Activated CD4-positive, alpha-beta T cell treated with anti-CD3 and anti-CD28 coated beads, Interleukin-2, Interleukin-4, amounts not matched to agents 100 ng/mL and 50 ng/mL, durations not matched to agents 16 hours and 8 hours (primary cell): ENCODE measurements around the gene KLHDC7B.
A peak's percentile ranks its signal among the peaks of the same experiment; 100 is the strongest.
"Not testable (repeated sequence)": the region's sequence is repeated elsewhere in the genome, so short reads cannot be mapped to it uniquely, and the experiment has no call there.

Experiments
- DNase-seq: peaks from one replicate; pipeline ENCODE4 v3.0.0-alpha.2; 2020; ENCODE audit warnings: low spot score

Gene KLHDC7B

GRCh38 chr22:50517495-50518260 lies 28.0 kb upstream of the KLHDC7B start:
- no peak for DNase-seq

GRCh38 chr22:50518606-50519005 lies 27.1 kb upstream of the KLHDC7B start:
- no peak for DNase-seq

- no peak for DNase-seq
Observed at GRCh38 chr22:50519151-50519550, 26.5 kb upstream of the KLHDC7B start.

GRCh38 chr22:50520184-50520583 lies 25.5 kb upstream of the KLHDC7B start:
- DNase-seq = not testable (repeated sequence)

GRCh38 chr22:50520826-50521453 lies 24.8 kb upstream of the KLHDC7B start:
- DNase-seq = no peak

- DNase-seq = no peak
Observed at GRCh38 chr22:50521710-50522109, 24.0 kb upstream of the KLHDC7B start.

- no peak for DNase-seq
Observed at GRCh38 chr22:50522208-50522805, 23.4 kb upstream of the KLHDC7B start.

GRCh38 chr22:50522806-50523438 lies 22.8 kb upstream of the KLHDC7B start:
- DNase-seq = no peak

- DNase-seq = no peak
Observed at GRCh38 chr22:50523458-50523805, 22.3 kb upstream of the KLHDC7B start.

GRCh38 chr22:50523806-50524675 lies 21.7 kb upstream of the KLHDC7B start:
- no peak for DNase-seq

- no peak for DNase-seq
Observed at GRCh38 chr22:50524676-50525103, 21.0 kb upstream of the KLHDC7B start.

- peak; percentile 98 for DNase-seq
Observed at GRCh38 chr22:50525104-50525857, 20.4 kb upstream of the KLHDC7B start, which contains the start of gene SCO2. TSS of gene SCO2 (minus strand) at chr22:50525598. CDS start at chr22:50524411, 1,187 bp downstream.

- no peak for DNase-seq
Observed at GRCh38 chr22:50525858-50526107, 19.9 kb upstream of the KLHDC7B start.

GRCh38 chr22:50526108-50526833 lies 19.4 kb upstream of the KLHDC7B start:
- peak; percentile 88 for DNase-seq

GRCh38 chr22:50526834-50527801 lies 18.6 kb upstream of the KLHDC7B start:
- DNase-seq = peak; percentile 70

GRCh38 chr22:50527921-50528681 lies 17.6 kb upstream of the KLHDC7B start:
- DNase-seq = no peak

- no peak for DNase-seq
Observed at GRCh38 chr22:50528682-50529415, 16.9 kb upstream of the KLHDC7B start.

- no peak for DNase-seq
Observed at GRCh38 chr22:50529416-50529896, 16.2 kb upstream of the KLHDC7B start.
